ENCODE results near the gene BRIP1. TPM values are rescaled to one million over a fixed set of nuclear protein-coding genes. Genes with fewer than 3 reads are reported as not detected.

Gene BRIP1
- total RNA-seq, 1 experiment from 2014 or later: 30.2 TPM

- Histone ChIP-seq H3K9me3 (ENCODE audit: low read depth, low read length, poor library complexity, severe bottlenecking) (no peaks in the 10 kb centered on the region), H3K4me3 (ENCODE audit: low read depth, low read length, poor library complexity, severe bottlenecking) (no peak overlapping the region), H3K27me3 (replicated peaks; ENCODE audit: insufficient read depth, low read depth, low read length, poor library complexity) (no peaks in the 10 kb centered on the region), H3K27ac (ENCODE audit: low read depth, low read length, poor library complexity, severe bottlenecking) (no peak overlapping the region), H3K36me3 (ENCODE audit: insufficient read depth, low read length, poor library complexity, severe bottlenecking) (peaks cover 11% of the 10 kb centered on the region), H3K4me1 (ENCODE audit: insufficient read depth, low read length, poor library complexity, severe bottlenecking) (no peaks in the 10 kb centered on the region)
- intact Hi-C loops (cut with micrococcal nuclease; ENCODE audit: unreplicated experiment): no loop called here
- BruUV-seq (replicated peaks): no TSS peak
- DNase-seq (ENCODE audit: low spot score): no peak
- POLR2A ChIA-PET (ENCODE audit: low non-redundant PET): no interaction called here
- CTCF ChIA-PET: no interaction called here
- no peak for TF ChIP-seq EZH2 (IDR thresholded peaks at IDR 0.05; ENCODE audit: borderline replicate concordance, low read depth, low read length, poor library complexity, severe bottlenecking)
- TF ChIP-seq, protein P1, sequence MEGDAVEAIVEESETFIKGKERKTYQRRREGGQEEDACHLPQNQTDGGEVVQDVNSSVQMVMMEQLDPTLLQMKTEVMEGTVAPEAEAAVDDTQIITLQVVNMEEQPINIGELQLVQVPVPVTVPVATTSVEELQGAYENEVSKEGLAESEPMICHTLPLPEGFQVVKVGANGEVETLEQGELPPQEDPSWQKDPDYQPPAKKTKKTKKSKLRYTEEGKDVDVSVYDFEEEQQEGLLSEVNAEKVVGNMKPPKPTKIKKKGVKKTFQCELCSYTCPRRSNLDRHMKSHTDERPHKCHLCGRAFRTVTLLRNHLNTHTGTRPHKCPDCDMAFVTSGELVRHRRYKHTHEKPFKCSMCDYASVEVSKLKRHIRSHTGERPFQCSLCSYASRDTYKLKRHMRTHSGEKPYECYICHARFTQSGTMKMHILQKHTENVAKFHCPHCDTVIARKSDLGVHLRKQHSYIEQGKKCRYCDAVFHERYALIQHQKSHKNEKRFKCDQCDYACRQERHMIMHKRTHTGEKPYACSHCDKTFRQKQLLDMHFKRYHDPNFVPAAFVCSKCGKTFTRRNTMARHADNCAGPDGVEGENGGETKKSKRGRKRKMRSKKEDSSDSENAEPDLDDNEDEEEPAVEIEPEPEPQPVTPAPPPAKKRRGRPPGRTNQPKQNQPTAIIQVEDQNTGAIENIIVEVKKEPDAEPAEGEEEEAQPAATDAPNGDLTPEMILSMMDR (conservative IDR thresholded peaks at IDR 0.05; ENCODE audit: low read depth, low read length): no peak
Measured at GRCh38 chr17:61709567-61709966, 153.8 kb downstream of the BRIP1 start.

DNA sequence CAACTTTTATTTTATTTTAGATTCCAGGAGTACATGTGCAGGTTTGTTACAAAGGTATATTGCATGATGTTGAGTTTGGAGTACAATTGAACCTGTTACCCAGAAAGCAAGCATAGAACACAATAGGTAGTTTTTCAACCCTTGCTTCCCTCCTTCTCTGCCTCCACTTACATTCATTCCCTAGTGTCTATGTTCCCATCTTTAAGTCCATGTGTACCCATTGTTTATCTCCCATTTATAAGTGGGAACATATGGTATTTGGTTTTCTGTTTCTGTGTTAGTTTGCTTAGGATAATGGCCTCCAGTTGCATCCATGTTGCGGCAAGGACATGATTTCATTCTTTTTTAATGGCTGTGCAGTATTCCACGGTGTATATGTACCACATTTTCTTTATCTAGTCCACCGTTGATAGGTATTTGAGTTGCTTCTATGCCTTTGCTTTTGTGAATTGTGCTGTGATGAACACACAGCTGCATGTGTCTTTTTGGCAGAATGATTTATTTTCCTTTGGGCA, 158.3 kb downstream of the BRIP1 start:
- Histone ChIP-seq H3K36me3 (ENCODE audit: insufficient read depth, low read length, poor library complexity, severe bottlenecking) (peaks cover 7% of the 10 kb centered on the region), H3K4me3 (ENCODE audit: low read depth, low read length, poor library complexity, severe bottlenecking) (no peak overlapping the region), H3K27me3 (replicated peaks; ENCODE audit: insufficient read depth, low read depth, low read length, poor library complexity) (no peaks in the 10 kb centered on the region), H3K9me3 (ENCODE audit: low read depth, low read length, poor library complexity, severe bottlenecking) (peaks cover 11% of the 10 kb centered on the region), H3K4me1 (ENCODE audit: insufficient read depth, low read length, poor library complexity, severe bottlenecking) (no peaks in the 10 kb centered on the region), H3K27ac (ENCODE audit: low read depth, low read length, poor library complexity, severe bottlenecking) (no peak overlapping the region)
- DNase-seq (ENCODE audit: low spot score): no peak
- ChIA-PET CTCF (no interaction called here), POLR2A (ENCODE audit: low non-redundant PET) (no interaction called here)
- intact Hi-C loops (cut with micrococcal nuclease; ENCODE audit: unreplicated experiment): no loop called here
- BruUV-seq (replicated peaks): no TSS peak
- TF ChIP-seq EZH2 (IDR thresholded peaks at IDR 0.05; ENCODE audit: borderline replicate concordance, low read depth, low read length, poor library complexity, severe bottlenecking): no peak
- TF ChIP-seq, protein P1 (conservative IDR thresholded peaks at IDR 0.05; ENCODE audit: low read depth, low read length): no peak

GRCh38 chr17:61702450-61702849, 160.9 kb downstream of the BRIP1 start:
- ChIA-PET POLR2A (ENCODE audit: low non-redundant PET) (no interaction called here), CTCF (no interaction called here)
- peaks cover 24% of the 10 kb centered on the region for H3K9me3 ChIP-seq (ENCODE audit: low read depth, low read length, poor library complexity, severe bottlenecking)
- no peaks in the 10 kb centered on the region for H3K27me3 ChIP-seq (replicated peaks; ENCODE audit: insufficient read depth, low read depth, low read length, poor library complexity)
- TF ChIP-seq EZH2 (IDR thresholded peaks at IDR 0.05; ENCODE audit: borderline replicate concordance, low read depth, low read length, poor library complexity, severe bottlenecking): no peak
- TF ChIP-seq, protein P1 (conservative IDR thresholded peaks at IDR 0.05; ENCODE audit: low read depth, low read length): no peak
- H3K4me3 ChIP-seq (ENCODE audit: low read depth, low read length, poor library complexity, severe bottlenecking): no peak overlapping the region
- H3K4me1 ChIP-seq (ENCODE audit: insufficient read depth, low read length, poor library complexity, severe bottlenecking): no peaks in the 10 kb centered on the region
- intact Hi-C loops (cut with micrococcal nuclease; ENCODE audit: unreplicated experiment): no loop called here
- no TSS peak for BruUV-seq (replicated peaks)
- no peak for DNase-seq (ENCODE audit: low spot score)
- H3K36me3 ChIP-seq (ENCODE audit: insufficient read depth, low read length, poor library complexity, severe bottlenecking): no peaks in the 10 kb centered on the region
- H3K27ac ChIP-seq (ENCODE audit: low read depth, low read length, poor library complexity, severe bottlenecking): no peak overlapping the region

Measured in A673 (cell line).